Endothelial cell of umbilical vein (primary cell): Measurements from ENCODE around the gene CXCL3.

Experiments used
- MYC ChIP-seq: IDR thresholded peaks from one replicate; pipeline ENCODE4 v1.6.1; 2011; ENCODE audit warnings: mild to moderate bottlenecking, low read depth, low read length
- TF ChIP-seq, protein P1 (sequence below), 2 donors: IDR thresholded peaks; 1 replicate in 1 of 2; 2 replicates in 1 of 2; pipeline ENCODE4 v1.5.1; 2011; ENCODE audit warnings: low read length in 2 of 2, mild to moderate bottlenecking in 2 of 2, moderate library complexity in 2 of 2, control low read depth in 1 of 2, inconsistent platforms in 1 of 2, low read depth in 1 of 2; ENCODE audit not compliant: insufficient read depth in 1 of 2; ENCODE audit errors: extremely low read depth in 1 of 2

DNA sequence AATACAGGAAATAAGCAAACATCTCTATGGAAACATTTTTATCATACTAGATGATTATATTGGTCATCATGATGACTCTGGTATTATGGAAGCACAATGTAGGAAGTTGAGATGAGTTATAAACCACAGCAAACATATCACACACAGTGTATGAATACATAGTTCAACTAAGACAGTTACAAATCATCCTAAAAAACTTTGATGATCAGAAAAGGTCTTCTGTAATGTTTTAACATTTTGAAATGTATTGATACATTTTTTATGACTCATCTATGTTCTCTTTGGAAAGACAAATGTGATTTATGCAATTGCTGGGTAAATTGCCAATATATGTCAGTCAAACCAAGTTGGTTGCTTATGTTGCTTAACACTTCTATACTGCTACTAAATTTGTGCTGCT, 4.8 kb downstream of the CXCL3 start:
- TF ChIP-seq, protein P1, sequence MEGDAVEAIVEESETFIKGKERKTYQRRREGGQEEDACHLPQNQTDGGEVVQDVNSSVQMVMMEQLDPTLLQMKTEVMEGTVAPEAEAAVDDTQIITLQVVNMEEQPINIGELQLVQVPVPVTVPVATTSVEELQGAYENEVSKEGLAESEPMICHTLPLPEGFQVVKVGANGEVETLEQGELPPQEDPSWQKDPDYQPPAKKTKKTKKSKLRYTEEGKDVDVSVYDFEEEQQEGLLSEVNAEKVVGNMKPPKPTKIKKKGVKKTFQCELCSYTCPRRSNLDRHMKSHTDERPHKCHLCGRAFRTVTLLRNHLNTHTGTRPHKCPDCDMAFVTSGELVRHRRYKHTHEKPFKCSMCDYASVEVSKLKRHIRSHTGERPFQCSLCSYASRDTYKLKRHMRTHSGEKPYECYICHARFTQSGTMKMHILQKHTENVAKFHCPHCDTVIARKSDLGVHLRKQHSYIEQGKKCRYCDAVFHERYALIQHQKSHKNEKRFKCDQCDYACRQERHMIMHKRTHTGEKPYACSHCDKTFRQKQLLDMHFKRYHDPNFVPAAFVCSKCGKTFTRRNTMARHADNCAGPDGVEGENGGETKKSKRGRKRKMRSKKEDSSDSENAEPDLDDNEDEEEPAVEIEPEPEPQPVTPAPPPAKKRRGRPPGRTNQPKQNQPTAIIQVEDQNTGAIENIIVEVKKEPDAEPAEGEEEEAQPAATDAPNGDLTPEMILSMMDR (IDR thresholded peaks at IDR 0.05; ENCODE audit: extremely low read depth in 1 of 2, insufficient read depth in 1 of 2, low read depth in 1 of 2, low read length in 2 of 2) = no peak
- TF ChIP-seq MYC = no peak
